Ramos (cell line): ENCODE data around the gene MYCBPAP.
"Not testable (repeated sequence)": the region's sequence is repeated elsewhere in the genome, so short reads cannot be mapped to it uniquely, and the experiment has no call there.

ENCODE experiments used
- in situ Hi-C: fragments of 300-500 bp; cut with MboI; formaldehyde crosslinking; loops from one replicate; pipeline ENCODE4 v1.14.3; 2022; ENCODE audit warnings: low sequenced_read_pairs; ENCODE audit not compliant: unreplicated experiment

Gene MYCBPAP

DNA sequence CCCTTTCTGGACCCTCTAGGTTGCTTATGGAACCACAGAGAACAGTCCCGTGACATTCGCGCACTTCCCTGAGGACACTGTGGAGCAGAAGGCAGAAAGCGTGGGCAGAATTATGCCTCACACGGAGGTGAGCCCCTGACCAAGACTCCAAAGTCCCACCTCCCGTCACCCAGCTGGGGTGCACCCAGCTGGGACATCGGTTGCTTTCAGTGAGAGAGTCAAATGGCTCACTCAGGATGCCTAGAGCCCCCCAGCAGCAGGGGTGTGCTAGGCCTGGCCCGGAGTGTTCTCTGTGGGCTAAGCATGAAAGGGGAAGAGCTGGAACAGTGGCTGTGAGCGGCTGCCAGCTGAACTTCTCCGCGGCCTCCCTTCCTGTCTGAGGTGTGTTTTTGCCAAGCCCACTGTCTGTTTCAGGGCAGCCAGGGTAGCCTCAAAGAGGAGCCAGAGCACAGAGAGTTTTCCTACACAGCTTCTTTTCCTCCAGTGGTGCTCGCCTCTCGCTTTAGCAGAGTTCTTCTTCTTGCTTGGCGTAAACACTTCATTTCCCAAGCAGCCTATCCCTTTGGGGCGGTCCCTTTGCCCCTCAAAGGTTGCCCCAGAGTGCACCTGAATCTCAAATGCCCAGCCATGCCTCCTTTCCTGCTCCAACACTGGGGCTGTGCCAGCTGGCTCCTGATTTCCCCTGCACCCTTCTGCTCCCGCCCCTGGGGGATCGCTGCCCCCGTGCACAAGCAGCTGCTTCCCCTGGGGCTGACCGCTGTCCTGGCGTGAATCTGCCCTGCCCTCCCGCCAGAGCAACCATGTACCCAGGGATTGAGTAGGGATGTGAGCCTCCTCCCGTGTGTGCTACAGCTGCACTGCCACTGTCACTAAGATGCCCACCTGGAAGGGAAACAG, 37.0 kb upstream of the MYCBPAP start:
- in situ Hi-C loops = no loop called here

DNA sequence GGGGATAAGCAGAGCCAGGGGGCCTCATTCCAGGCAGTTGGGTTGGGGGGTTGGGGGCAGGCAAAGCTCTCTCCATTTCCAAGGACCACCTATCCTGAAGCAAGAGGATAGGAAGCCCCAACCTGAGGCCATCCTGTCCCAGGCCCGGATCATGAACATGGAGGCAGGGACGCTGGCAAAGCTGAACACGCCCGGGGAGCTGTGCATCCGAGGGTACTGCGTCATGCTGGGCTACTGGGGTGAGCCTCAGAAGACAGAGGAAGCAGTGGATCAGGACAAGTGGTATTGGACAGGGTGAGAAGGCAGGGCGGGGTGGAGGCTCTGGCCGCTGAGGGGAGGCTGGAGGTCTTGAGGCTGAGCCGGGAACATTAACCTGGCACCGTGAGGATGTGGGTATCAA, 36.0 kb upstream of the MYCBPAP start:
- in situ Hi-C loops = no loop called here

DNA sequence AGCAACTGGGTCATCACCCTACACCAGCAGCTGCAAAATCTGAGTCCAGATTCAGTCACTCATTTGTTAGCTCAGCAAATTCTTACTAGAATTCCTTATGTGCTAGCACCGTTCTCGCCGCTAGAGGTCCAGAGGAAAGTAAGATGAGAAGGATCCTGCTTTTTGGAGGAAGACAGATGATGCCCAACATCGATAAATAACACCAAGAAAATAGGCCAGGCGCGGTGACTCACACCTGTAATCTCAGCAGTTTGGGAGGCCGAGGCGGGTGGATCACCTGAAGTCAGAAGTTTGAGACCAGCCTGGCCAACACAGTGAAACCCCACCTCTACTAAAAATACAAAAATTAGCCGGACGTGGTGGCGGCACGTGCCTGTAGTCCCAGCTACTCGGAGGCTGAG, 35.5 kb upstream of the MYCBPAP start:
- in situ Hi-C loops = not testable (repeated sequence)

DNA sequence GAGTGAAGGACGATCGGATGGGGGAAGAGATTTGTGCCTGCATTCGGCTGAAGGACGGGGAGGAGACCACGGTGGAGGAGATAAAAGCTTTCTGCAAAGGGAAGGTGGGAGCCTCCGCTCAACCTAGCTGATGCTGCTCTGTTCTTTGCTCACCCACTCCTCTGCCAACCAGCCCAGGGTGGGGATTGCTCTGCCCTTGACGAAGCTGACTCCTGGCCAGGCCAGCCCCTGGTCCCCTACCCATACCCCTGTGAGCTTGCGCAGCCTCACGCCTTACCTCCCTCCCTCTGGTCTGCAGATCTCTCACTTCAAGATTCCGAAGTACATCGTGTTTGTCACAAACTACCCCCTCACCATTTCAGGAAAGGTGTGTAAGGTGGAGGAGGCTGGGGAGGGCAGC, 34.3 kb upstream of the MYCBPAP start:
- in situ Hi-C loops = no loop called here

DNA sequence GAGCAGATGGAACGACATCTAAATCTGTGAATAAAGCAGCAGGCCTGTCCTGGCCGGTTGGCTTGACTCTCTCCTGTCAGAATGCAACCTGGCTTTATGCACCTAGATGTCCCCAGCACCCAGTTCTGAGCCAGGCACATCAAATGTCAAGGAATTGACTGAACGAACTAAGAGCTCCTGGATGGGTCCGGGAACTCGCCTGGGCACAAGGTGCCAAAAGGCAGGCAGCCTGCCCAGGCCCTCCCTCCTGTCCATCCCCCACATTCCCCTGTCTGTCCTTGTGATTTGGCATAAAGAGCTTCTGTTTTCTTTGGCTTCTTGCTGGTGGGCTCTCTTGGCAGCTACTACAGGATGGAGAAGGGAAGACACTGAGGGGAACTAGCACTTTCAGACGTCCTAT, 33.7 kb upstream of the MYCBPAP start:
- in situ Hi-C loops = no loop called here

DNA sequence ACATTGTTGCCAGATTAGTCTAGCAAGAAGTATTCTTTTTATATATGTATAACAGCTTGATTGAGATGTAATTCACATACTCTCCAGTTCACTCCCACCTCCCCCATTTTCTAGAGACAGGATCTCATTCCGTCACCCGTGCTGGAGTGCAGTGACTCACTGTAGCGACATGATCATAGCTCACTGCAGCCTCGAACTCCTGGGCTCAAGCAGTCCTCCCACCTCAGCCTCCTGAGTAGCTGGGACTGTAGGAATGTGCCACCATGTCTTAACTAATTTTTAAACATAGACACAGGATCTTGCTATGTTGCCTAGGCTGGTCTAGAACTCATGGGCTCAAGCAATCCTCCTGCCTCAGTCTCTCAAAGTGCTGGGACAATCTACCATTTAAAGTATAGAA, 32.9 kb upstream of the MYCBPAP start:
- in situ Hi-C loops = no loop called here

DNA sequence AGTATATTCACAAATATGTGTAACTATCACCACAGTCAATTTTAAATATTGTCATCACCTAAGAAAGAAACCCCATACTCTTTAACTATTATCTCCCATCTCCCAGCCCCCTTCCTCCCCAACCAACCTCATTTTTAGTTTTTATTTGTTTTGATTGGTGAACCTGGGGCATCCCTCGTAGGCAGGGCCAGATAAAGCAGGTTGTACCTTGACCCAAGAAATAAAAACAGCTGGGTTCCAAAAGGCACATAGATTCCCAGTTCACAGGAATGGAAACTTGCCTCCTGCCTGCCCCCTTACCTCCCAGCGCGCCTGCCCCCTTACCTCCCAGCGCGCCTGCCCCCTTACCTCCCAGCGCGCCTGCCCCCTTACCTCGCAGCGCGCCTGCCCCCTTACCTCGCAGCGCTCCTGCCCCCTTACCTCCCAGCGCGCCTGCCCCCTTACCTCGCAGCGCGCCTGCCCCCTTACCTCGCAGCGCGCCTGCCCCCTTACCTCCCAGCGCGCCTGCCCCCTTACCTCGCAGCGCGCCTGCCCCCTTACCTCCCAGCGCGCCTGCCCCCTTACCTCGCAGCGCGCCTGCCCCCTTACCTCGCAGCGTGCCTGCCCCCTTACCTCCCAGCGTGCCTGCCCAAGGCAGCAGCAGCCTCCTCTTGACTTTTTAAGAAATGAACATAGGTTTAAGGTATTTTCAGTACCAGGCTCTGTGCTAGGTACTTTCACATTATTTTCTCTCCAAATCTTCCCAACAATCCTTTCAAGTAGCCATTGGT, 32.3 kb upstream of the MYCBPAP start:
- in situ Hi-C loops = not testable (repeated sequence)

DNA sequence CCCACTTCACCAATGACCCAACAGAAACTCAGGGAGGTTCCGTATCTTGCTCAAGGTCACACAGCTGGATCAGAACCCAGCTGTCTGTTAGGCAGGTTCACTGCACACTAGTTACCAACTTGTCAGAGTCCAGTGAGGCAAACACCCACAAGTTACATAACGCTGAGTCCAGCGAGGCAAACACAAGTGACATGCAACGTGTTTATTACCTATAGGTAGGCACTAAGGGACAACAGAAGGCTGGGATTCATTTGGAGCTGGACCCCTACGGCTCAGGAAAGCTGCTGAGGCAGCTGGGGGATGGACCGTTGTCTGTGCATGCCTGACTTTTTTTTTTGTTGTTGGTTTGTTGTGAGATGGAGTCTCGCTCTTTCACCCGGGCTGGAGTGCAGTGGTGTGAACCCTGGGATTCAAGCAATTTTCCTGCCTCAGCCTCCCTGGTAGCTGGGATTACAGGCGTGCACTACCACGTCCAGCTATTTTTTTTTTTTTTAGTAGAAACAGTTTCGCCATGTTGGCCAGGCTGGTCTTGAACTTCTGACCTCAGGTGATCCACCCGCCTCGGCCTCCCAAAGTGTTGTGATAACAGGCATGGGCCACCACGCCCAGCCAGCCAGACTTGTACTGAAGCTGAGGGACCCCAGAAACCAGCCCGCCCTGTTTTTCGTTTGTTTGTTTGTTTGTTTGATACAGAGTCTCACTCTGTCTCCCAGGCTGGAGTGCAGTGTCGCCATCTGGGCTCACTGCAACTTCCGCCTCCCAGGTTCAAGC, 31.5 kb upstream of the MYCBPAP start:
- in situ Hi-C loops = no loop called here

DNA sequence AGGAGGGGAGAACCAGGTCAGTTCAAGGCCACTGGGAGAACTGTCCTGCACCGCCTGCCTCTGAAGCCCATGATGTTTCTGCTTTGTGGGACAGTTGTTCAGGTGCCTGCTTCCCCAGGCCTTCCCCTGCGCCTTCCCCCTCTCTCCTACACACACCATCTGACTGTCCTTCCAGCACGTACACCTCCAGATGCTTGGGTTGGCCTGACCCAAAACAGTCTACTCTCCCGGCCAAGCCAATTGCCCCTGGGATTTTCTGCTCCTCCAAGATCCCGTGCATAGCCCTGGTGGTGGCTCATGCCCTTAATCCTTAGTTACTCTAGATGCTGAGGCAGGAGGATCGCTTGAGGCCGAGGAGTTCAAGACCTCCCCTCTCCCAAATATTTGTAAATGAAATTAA, 30.3 kb upstream of the MYCBPAP start:
- in situ Hi-C loops = no loop called here

DNA sequence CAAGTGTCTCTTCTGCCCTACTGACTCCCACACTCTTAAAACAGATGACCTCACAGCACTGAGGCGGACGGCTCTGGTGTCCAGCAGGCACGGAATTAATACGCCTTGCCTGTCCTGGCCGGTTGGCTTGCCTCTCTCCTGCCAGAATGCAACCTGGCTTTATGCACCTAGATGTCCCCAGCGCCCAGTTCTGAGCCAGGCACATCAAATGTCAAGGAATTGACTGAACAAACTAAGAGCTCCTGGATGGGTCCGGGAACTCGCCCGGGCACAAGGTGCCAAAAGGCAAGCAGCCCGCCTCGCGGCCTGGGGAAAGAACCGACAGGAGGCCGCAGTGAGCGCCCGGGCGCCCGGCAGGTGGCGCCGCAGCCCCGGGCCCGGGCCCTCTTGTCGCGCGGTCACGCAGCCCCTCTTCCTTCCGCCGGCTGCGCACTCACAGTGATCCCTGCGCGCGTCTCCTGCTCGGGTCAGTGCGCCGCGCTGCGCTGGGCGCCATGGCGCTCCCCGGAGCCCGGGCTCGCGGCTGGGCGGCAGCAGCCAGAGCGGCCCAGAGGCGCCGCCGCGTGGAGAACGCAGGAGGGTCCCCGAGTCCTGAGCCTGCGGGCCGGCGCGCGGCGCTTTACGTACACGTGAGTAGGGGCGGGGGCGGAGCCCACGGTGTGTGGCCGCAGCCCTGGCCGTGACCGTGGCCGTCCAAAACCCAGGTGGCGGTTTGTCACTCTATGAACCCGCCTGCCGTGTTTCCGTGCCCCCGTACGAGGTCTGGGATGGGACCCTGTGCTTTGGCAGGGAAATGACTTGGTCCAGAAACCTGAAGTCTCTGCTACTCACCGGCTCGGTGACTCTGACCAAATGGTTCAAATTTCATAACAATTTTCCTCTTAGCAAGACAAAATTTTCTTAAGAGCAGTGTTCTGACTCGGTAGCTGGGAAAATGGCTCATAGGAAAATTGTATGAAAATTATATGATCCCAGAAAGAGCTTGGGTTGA, 29.6 kb upstream of the MYCBPAP start, which contains the start of gene RSAD1:
Gene RSAD1, plus strand, starts transcription at position 470 of the 991 bp plus-strand sequence. Its CDS starts 25 bp downstream, at position 495.
- in situ Hi-C loops = no loop called here

DNA sequence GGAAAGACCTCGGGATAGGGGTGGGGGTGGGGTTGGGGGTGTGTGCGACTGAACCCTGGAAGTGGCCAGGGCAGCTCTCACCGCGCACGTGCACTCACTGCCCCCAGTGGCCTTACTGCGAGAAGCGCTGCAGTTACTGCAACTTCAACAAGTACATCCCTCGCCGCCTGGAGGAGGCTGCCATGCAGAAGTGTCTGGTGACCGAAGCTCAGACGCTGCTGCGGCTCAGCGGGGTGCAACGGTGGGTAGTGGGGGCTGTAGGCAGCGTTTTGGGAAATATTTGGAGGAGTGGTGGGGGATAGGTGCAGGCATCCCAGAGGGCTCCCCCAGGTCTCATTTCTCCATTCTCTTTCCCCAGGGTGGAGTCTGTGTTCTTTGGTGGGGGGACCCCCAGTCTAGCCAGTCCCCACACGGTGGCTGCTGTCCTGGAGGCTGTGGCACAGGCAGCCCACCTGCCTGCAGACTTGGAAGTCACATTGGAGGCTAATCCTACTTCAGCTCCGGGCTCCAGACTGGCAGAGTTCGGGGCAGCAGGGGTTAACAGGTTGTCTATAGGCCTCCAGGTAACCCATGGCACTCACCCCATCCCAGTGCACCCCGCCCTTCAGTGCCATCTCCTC, 28.6 kb upstream of the MYCBPAP start:
- in situ Hi-C loops = no loop called here

DNA sequence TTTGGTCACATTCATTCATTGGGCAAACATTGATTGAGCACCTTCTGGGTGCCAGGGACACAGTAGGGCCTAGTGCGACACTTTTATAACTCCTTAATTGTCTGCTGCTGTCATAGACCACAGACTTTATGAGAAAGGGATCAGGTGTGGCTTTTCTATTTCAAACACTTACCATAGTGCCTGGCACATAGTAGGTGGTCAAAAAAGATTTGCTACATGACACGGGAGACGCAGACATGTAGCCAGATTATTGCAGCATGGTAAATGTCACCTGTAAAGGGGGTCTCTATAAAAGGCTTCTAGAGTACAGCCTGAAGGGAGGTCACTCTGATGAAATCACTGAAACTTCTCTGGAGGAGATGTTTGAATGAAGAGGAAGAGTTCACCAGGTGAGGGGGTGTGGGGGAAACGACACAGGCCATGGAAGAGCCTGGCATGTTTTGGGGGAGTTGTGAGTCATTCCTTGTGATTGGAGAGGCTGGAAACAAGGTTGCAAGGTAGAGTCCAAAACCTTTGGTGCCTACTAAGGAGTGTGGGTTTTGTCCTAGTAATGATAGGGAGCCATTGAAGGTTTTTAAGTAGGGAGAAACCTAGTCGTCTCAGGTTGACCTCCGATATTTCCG, 28.0 kb upstream of the MYCBPAP start:
- in situ Hi-C loops = no loop called here

DNA sequence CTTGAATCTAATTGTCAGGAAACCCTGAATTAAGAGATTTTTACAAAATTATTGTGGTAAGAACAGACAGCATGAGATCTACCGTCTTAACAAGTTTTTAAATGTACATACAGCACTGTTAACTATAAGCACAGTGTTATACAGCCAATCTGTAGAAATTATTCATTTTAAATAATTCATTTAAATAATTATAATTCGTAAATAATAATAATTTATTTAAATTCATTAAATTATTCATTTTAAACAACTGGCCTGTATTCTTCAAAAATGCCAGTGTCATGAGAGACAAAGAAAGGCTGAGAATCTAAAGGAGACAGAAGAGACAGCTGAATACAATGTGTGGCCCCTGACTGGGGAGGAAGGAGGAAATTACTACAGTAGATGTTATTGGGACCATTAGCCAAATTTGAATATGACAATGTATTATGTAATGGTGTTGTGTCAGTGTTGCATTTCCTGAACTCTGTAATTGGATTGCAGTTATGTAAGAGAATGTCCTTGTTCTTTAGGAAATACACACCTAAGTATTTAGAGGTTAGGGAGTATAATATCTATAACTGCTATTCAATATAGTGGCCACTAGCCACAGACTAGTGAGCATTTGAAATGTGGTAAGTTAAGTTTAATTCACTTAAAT, 27.3 kb upstream of the MYCBPAP start:
- in situ Hi-C loops = no loop called here

DNA sequence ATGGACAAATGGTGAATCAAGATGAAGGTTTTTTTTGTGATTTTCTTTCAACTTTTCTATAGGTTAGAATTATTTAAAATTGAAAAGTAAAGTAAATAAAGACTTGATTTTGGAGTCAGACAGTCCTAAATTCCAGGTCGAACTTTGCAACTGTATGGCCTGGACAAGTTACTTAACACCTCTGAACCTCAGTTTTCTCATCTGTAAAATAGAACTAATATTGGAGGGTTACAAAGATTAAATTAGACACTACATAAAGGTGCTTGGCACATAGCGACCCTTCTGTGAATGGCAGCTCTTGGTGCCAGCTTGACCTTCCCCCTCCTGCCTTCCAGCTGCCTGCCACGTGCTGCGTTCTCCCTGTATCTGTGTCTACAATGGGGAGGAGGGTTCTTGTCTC, 26.6 kb upstream of the MYCBPAP start:
- in situ Hi-C loops = no loop called here

DNA sequence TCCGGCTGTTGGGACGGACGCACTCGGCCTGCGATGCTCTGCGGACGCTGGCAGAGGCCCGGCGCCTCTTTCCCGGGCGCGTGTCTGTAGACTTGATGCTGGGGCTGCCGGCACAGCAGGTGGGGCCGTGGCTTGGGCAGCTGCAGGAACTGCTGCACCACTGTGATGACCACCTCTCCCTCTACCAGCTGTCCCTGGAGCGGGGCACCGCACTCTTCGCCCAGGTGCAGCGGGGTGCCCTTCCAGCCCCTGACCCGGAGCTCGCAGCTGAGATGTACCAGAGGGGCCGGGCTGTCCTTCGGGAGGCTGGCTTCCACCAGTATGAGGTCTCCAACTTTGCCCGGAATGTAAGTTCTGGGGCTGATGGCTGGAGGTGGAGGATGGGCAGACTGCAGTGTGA, 26.1 kb upstream of the MYCBPAP start:
- in situ Hi-C loops = no loop called here

DNA sequence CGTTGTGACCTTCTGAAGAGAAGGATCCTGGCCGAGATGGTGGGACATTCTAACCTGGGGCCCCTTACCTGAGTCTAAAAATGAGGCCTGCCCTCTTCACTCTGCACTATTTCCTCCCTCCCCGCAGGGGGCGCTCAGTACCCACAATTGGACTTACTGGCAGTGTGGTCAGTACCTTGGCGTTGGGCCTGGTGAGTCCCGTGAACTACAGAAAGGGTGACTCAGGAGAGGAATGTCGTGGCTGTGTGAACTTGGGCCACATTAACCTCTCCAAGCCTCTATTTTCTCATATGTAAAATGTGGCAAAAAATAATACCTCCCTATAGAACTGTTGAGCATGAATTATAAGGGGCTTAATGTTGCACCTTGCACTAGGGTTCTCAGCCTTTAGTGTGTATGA, 25.7 kb upstream of the MYCBPAP start:
- in situ Hi-C loops = no loop called here

DNA sequence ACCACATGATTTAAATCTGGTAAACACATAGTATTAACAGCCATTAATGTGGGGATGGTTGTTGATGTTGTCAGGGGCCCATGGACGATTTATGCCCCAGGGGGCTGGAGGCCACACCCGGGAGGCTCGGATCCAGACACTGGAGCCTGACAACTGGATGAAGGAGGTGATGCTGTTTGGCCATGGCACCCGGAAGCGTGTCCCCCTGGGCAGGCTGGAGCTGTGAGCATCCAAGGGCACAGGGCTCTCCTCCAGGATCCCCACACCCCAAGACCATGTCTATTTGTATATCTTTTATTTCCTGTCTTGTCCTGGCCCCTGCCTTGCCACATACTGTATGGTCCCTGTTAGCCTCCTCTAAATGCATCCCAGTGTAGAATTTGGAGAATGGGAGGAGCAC, 25.0 kb upstream of the MYCBPAP start:
- in situ Hi-C loops = no loop called here
